Middle frontal gyrus (tissue), 1 donor: ENCODE data around the gene PLEKHN1.
A peak's percentile ranks its signal among the peaks of the same experiment; 100 is the strongest.
"Not testable (repeated sequence)": the region's sequence is repeated elsewhere in the genome, so short reads cannot be mapped to it uniquely, and the experiment has no call there.

Experiments
- DNase-seq: peaks from one replicate; pipeline ENCODE4 v3.0.0-alpha.2; 2015; ENCODE audit warnings: low spot score; ENCODE audit errors: extremely low spot score

PLEKHN1 gene

GRCh38 chr1:942411-942821 is 23.9 kb upstream of the PLEKHN1 start:
- no peak for DNase-seq

GRCh38 chr1:942864-943533 is 23.3 kb upstream of the PLEKHN1 start:
- no peak for DNase-seq

GRCh38 chr1:943545-944340 is 22.5 kb upstream of the PLEKHN1 start:
- no peak for DNase-seq

GRCh38 chr1:944341-945325 is 21.6 kb upstream of the PLEKHN1 start:
- DNase-seq: no peak

- DNase-seq: no peak
These were observed 20.4 kb upstream of the PLEKHN1 start for GRCh38 chr1:945688-946556.

GRCh38 chr1:946811-947210 is 19.5 kb upstream of the PLEKHN1 start:
- not testable (repeated sequence) for DNase-seq

GRCh38 chr1:947958-948357 is 18.3 kb upstream of the PLEKHN1 start:
- no peak for DNase-seq

- no peak for DNase-seq
These were observed 16.0 kb upstream of the PLEKHN1 start for GRCh38 chr1:950268-950667.

GRCh38 chr1:950881-951280 is 15.4 kb upstream of the PLEKHN1 start:
- DNase-seq: no peak

- no peak for DNase-seq
These were observed 14.9 kb upstream of the PLEKHN1 start for GRCh38 chr1:951364-951763.

- no peak for DNase-seq
These were observed 14.1 kb upstream of the PLEKHN1 start for GRCh38 chr1:952201-952600.

GRCh38 chr1:952603-953002 is 13.7 kb upstream of the PLEKHN1 start:
- no peak for DNase-seq

- no peak for DNase-seq
These were observed 12.6 kb upstream of the PLEKHN1 start for GRCh38 chr1:953524-954320.

GRCh38 chr1:954927-955326 is 11.4 kb upstream of the PLEKHN1 start:
- DNase-seq: no peak

GRCh38 chr1:955474-955873 is 10.8 kb upstream of the PLEKHN1 start:
- no peak for DNase-seq

- DNase-seq: no peak
These were observed 9.6 kb upstream of the PLEKHN1 start for GRCh38 chr1:956636-957035.

GRCh38 chr1:958823-959730 is 7.2 kb upstream of the PLEKHN1 start, which contains the start of gene NOC2L:
TSS of gene NOC2L (minus strand) at chr1:959256. CDS start at chr1:959240, 16 bp downstream.
- DNase-seq: peak; percentile 69

GRCh38 chr1:959731-960362 is 6.4 kb upstream of the PLEKHN1 start:
- no peak for DNase-seq
